Lung microvascular endothelial cell (primary cell): ENCODE data around the gene SND1. TPM values are rescaled to one million over a fixed set of nuclear protein-coding genes. Genes with fewer than 3 reads are reported as not detected.

Experiments
- DNase-seq, 2 donors: peaks; one replicate each; pipeline versions ENCODE4 v3.0.0 to v3.0.0-alpha.2; 2010; ENCODE audit warnings: low read depth in 2 of 2
- total RNA-seq: library from RNA; depleted of rRNA; stranded (reverse); fragments of >200 nt; gene quantifications from 2 replicates; pipeline ENCODE4 v1.2.1, GENCODE V29; 2014

The SND1 gene
- total RNA-seq, 1 donor from 2014 or later = 105 TPM

GRCh38 chr7:128066858-128067257 is 414.9 kb downstream of the SND1 start:
- DNase-seq = no peak

- DNase-seq = no peak
Observed at GRCh38 chr7:128067983-128068382, 416.0 kb downstream of the SND1 start.

GRCh38 chr7:128068785-128069184 is 416.8 kb downstream of the SND1 start:
- DNase-seq = no peak

GRCh38 chr7:128069373-128070364 is 417.7 kb downstream of the SND1 start:
- DNase-seq = no peak

GRCh38 chr7:128071376-128071775 is 419.4 kb downstream of the SND1 start:
- no peak for DNase-seq

- DNase-seq = no peak
Observed at GRCh38 chr7:128071801-128072200, 419.8 kb downstream of the SND1 start.

GRCh38 chr7:128073671-128074310 is 421.8 kb downstream of the SND1 start:
- DNase-seq = no peak

- no peak for DNase-seq
Observed at GRCh38 chr7:128074336-128074735, 422.3 kb downstream of the SND1 start.

GRCh38 chr7:128074736-128075135 is 422.7 kb downstream of the SND1 start:
- no peak for DNase-seq

GRCh38 chr7:128075242-128076095 is 423.5 kb downstream of the SND1 start:
- peak in 1 of 2 donors; percentile 44 for DNase-seq

GRCh38 chr7:128076196-128076795 is 424.3 kb downstream of the SND1 start:
- no peak for DNase-seq

GRCh38 chr7:128076796-128077271 is 424.8 kb downstream of the SND1 start:
- peak; percentile 12 to 17 for DNase-seq

GRCh38 chr7:128078309-128078708 is 426.3 kb downstream of the SND1 start:
- DNase-seq = no peak

- no peak for DNase-seq
Observed at GRCh38 chr7:128080169-128080568, 428.2 kb downstream of the SND1 start.

- no peak for DNase-seq
Observed at GRCh38 chr7:128081351-128081750, 429.4 kb downstream of the SND1 start.

GRCh38 chr7:128081808-128082207 is 429.8 kb downstream of the SND1 start:
- DNase-seq = no peak

- no peak for DNase-seq
Observed at GRCh38 chr7:128082431-128082830, 430.4 kb downstream of the SND1 start.

GRCh38 chr7:128084896-128085608 is 433.1 kb downstream of the SND1 start:
- no peak for DNase-seq

GRCh38 chr7:128090492-128090891 is 438.5 kb downstream of the SND1 start:
- no peak for DNase-seq

GRCh38 chr7:128091106-128091505 is 439.1 kb downstream of the SND1 start:
- no peak for DNase-seq
